Activated CD8-positive, alpha-beta T cell treated with anti-CD3 and anti-CD28 coated beads, Interleukin-2, amount 10 ng/mL, durations not matched to agents 7 days and 5 days (primary cell): ENCODE results near the gene CNTF. TPM values are rescaled to one million over a fixed set of nuclear protein-coding genes. Genes with fewer than 3 reads are reported as not detected.

Experiments
- ATAC-seq: fragments of 150-1000 bp; cut with Tn5 transposase; one replicate; pipeline ENCODE4 v1.10.0; 2021; ENCODE audit warnings: moderate library complexity
- CTCF ChIA-PET: fragments of 350-600 bp; sonication (Branson Sonifier 250); formaldehyde crosslinking; loops from one replicate; lab custom pipeline; 2021; ENCODE audit warnings: antibody characterized with exemption; lab: Charles Lee
- POLR2A ChIA-PET: fragments of 350-600 bp; sonication (Branson Sonifier 250); formaldehyde crosslinking; loops from one replicate; lab custom pipeline; 2021; ENCODE audit warnings: antibody characterized with exemption; lab: Charles Lee
- DNase-seq: peaks from one replicate; pipeline ENCODE4 v3.0.0-alpha.2; 2020
- H3K27ac Mint-ChIP-seq: one replicate; pipeline ENCODE4 v1.8.0; 2021; ENCODE audit warnings: mild to moderate bottlenecking, mixed read lengths
- H3K27me3 Mint-ChIP-seq: one replicate; pipeline ENCODE4 v1.8.0; 2021; ENCODE audit warnings: low read depth, mixed read lengths
- H3K36me3 Mint-ChIP-seq: one replicate; pipeline ENCODE4 v1.8.0; 2021; ENCODE audit warnings: low read depth, mixed read lengths
- H3K4me1 Mint-ChIP-seq: one replicate; pipeline ENCODE4 v1.8.0; 2021; ENCODE audit warnings: low read depth, mixed read lengths
- H3K4me3 Mint-ChIP-seq: one replicate; pipeline ENCODE4 v1.8.0; 2021; ENCODE audit warnings: mild to moderate bottlenecking, mixed read lengths
- H3K9me3 Mint-ChIP-seq: one replicate; pipeline ENCODE4 v1.8.0; 2022; ENCODE audit warnings: mixed read lengths; ENCODE audit not compliant: insufficient read depth
- total RNA-seq, 2 experiments: library from RNA; stranded (reverse); gene quantifications; one replicate each; pipeline ENCODE4 v1.2.3, GENCODE V29; 2021

The CNTF gene
- total RNA-seq, 2 experiments from 2014 or later: 2.8 to 4.2 TPM

DNA sequence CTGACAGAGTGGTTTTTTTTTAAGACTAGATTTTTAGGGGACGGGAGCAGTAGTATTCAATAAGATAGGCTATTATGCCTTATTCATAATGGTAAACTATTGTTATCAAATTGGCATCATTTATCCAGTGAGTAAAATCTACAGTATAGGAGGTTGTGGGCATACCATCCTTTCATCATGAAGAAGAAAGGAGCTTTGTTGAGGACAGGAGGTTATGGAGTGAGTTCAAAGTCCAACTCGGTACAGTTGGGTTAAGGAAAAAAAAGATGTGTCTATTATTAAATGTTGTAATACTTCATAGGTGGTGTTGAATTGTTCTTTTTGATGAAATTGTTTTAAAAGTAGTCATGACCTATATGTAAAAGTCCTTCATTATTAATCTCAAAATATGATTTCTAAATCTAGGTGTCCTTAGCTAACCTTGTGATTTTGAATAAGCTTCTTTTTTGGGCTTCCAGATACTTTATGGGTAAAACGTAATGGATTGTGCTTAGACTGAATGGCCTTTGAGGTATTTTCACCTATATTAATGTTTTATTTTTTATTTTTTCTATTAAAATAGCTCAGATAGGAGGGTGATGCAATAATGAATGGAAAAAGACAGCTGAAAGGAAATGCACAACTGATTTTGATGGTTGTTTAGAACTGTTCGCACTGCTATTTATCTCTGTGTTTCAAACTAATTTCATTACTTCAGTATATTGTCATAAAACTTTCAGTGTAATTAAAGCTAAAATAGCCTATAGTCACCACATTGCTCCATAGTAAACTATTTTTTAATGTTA, 15.3 kb upstream of the CNTF start:
- H3K27ac Mint-ChIP-seq: no peak overlapping the region
- peaks cover 48% of the 10 kb centered on the region for H3K4me1 Mint-ChIP-seq
- no peaks in the 10 kb centered on the region for H3K27me3 Mint-ChIP-seq
- H3K4me3 Mint-ChIP-seq: no peak overlapping the region
- DNase-seq: no peak
- POLR2A ChIA-PET: interaction anchor here (0.8 kb wide), 1 partner anchor 29 kb away, joined by 3 read pairs; no protein-coding TSS in a partner anchor
- CTCF ChIA-PET: interaction anchor here (1.2 to 2.7 kb wide), 4 partner anchors 9 to 40 kb away, joined by 4 to 12 read pairs (median 5); no protein-coding TSS in a partner anchor
- no peaks in the 10 kb centered on the region for H3K9me3 Mint-ChIP-seq
- peaks cover 67% of the 10 kb centered on the region for H3K36me3 Mint-ChIP-seq
- ATAC-seq: no peak

DNA sequence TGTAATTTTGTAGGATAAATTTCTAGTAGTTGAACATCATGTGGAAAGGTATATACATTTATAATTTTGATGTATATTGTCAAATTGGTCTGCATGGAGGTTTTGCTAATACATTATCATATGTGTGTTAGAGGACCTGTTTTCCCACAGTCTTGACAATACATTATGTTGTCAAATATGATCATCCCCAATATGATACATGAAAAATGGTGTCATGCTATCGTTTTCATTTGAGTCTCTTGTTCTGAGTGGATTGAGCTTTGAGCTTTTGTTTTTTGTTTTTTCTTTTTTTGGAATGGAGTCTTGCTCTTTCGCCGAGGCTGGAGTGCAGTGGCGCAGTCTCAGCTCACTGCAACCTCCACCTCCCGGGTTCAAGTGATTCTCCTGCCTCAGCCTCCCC, 14.1 kb upstream of the CNTF start:
- DNase-seq (no peak), ATAC-seq (no peak)
- H3K27me3 Mint-ChIP-seq: no peaks in the 10 kb centered on the region
- H3K9me3 Mint-ChIP-seq: no peaks in the 10 kb centered on the region
- POLR2A ChIA-PET: no interaction called here
- CTCF ChIA-PET: no interaction called here
- no peak overlapping the region for H3K27ac Mint-ChIP-seq
- no peak overlapping the region for H3K4me3 Mint-ChIP-seq
- H3K36me3 Mint-ChIP-seq: peaks cover 64% of the 10 kb centered on the region
- H3K4me1 Mint-ChIP-seq: peaks cover 43% of the 10 kb centered on the region

DNA sequence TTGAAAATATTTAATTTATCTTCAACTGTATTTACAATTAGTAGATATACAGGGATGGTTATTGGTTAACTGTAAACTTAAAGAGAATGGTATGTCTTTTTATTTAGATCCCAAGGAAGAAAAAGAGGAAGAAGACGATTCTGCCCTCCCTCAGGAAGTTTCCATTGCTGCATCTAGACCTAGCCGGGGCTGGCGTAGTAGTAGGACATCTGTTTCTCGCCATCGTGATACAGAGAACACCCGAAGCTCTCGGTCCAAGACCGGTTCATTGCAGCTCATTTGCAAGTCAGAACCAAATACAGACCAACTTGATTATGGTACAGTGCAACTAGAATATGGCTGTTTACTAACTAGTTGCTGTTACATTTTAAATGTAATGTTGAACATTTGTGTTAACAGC, 12.7 kb upstream of the CNTF start:
- no peak for ATAC-seq
- Mint-ChIP-seq H3K36me3 (peaks cover 62% of the 10 kb centered on the region), H3K4me3 (no peak overlapping the region), H3K27me3 (no peaks in the 10 kb centered on the region), H3K4me1 (peaks cover 33% of the 10 kb centered on the region), H3K27ac (no peak overlapping the region), H3K9me3 (no peaks in the 10 kb centered on the region)
- ChIA-PET CTCF (interaction anchor here (0.9 to 2.4 kb wide), 3 partner anchors 12 to 42 kb away, joined by 4 to 10 read pairs (median 7); no protein-coding TSS in a partner anchor), POLR2A (no interaction called here)
- no peak for DNase-seq

DNA sequence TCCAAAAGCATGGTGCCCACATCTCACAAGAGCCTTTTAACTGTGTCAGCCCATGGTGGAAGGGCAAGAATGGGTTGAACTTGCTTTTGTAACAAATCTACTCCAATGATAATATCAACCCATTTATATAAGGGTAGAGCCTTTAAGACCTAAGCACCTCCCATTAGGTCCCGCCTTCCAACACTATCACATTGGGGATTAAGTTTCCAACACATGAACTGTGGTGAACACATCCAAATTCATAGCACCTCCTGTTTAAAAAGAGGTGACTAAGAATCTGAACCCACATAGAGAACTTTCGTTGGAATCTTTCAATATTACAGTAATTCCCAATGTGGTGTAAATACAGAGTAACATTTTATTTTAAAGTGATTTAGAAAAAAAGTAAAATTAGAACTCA, 9.2 kb upstream of the CNTF start:
- ATAC-seq: no peak
- ChIA-PET CTCF (interaction anchor here (0.6 to 1.7 kb wide), 3 partner anchors 35 to 45 kb away, joined by 3 to 4 read pairs (median 4); no protein-coding TSS in a partner anchor), POLR2A (no interaction called here)
- Mint-ChIP-seq H3K36me3 (peaks cover 72% of the 10 kb centered on the region), H3K4me1 (peaks cover 10% of the 10 kb centered on the region), H3K27ac (no peak overlapping the region), H3K27me3 (no peaks in the 10 kb centered on the region), H3K9me3 (no peaks in the 10 kb centered on the region), H3K4me3 (no peak overlapping the region)
- no peak for DNase-seq

DNA sequence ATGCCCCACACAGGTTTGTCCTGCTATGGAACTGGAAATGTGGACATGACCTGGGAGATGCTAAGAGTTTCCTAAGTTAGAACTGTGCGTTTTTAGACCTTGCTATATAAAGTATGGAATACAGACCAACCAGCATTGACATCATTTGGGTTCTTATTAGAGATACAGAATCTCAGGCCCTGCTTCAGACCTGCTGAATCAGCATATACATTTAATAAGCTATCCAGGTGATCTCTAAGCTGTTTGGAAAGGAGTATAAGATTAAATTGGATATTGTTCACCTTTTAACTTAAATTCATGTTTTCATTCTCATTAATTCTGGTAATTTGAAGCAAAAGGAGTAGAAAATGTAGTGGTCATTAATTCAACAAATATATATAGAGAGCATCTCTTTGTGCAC, 6.9 kb upstream of the CNTF start:
- POLR2A ChIA-PET: no interaction called here
- H3K27me3 Mint-ChIP-seq: no peaks in the 10 kb centered on the region
- H3K4me3 Mint-ChIP-seq: no peak overlapping the region
- no peaks in the 10 kb centered on the region for H3K9me3 Mint-ChIP-seq
- DNase-seq (no peak), ATAC-seq (no peak)
- peaks cover 8% of the 10 kb centered on the region for H3K4me1 Mint-ChIP-seq
- H3K36me3 Mint-ChIP-seq: peaks cover 80% of the 10 kb centered on the region
- no peak overlapping the region for H3K27ac Mint-ChIP-seq
- CTCF ChIA-PET: no interaction called here

DNA sequence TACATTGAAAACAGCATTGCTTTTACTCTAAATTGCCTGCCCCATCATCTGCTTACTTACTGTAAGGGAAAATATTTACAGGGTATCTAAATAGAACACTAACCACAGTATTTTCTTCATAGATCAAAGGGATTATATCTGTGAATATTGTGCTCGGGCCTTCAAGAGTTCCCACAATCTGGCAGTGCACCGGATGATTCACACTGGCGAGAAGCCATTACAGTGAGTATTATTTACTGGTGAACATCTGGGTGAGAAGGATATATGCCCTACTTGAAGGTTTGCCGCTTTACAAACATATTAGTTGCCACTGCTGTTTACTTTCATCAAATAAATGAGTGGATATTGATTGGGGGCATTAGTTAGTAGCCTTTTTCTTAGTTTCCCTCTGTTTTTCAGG, 5.9 kb upstream of the CNTF start:
- POLR2A ChIA-PET: no interaction called here
- no peaks in the 10 kb centered on the region for H3K27me3 Mint-ChIP-seq
- H3K36me3 Mint-ChIP-seq: peaks cover 72% of the 10 kb centered on the region
- peaks cover 6% of the 10 kb centered on the region for H3K4me1 Mint-ChIP-seq
- ATAC-seq (no peak), DNase-seq (no peak)
- no peaks in the 10 kb centered on the region for H3K9me3 Mint-ChIP-seq
- CTCF ChIA-PET: interaction anchor here (1.9 kb wide), 1 partner anchor 36 kb away, joined by 4 read pairs; no protein-coding TSS in a partner anchor
- H3K4me3 Mint-ChIP-seq: no peak overlapping the region
- H3K27ac Mint-ChIP-seq: peak overlapping the region; percentile 12

- Mint-ChIP-seq H3K9me3 (no peaks in the 10 kb centered on the region), H3K27me3 (no peaks in the 10 kb centered on the region), H3K36me3 (peaks cover 72% of the 10 kb centered on the region), H3K4me1 (peaks cover 6% of the 10 kb centered on the region), H3K4me3 (no peak overlapping the region), H3K27ac (peak overlapping the region; percentile 37)
- ATAC-seq: no peak
- POLR2A ChIA-PET: no interaction called here
- DNase-seq: no peak
- CTCF ChIA-PET: interaction anchor here (0.7 to 2.3 kb wide), 9 partner anchors 11 to 170 kb away, joined by 3 to 19 read pairs (median 4); no protein-coding TSS in a partner anchor
These were observed 4.4 kb upstream of the CNTF start for GRCh38 chr11:58617976-58618557.

GRCh38 chr11:58621586-58622262, 741 bp upstream of the CNTF start:
- H3K4me3 Mint-ChIP-seq: no peak overlapping the region

GRCh38 chr11:58625086-58625485, 2.6 kb downstream of the CNTF start:
- H3K9me3 Mint-ChIP-seq: no peaks in the 10 kb centered on the region
- ChIA-PET CTCF (no interaction called here), POLR2A (interaction anchor here (0.5 kb wide), 1 partner anchor 976 kb away, joined by 3 read pairs; no protein-coding TSS in a partner anchor)
- H3K27ac Mint-ChIP-seq: no peak overlapping the region
- H3K36me3 Mint-ChIP-seq: peaks cover 43% of the 10 kb centered on the region
- DNase-seq (no peak), ATAC-seq (no peak)
- H3K4me3 Mint-ChIP-seq: no peak overlapping the region
- H3K27me3 Mint-ChIP-seq: no peaks in the 10 kb centered on the region
- H3K4me1 Mint-ChIP-seq: peaks cover 6% of the 10 kb centered on the region

More at GRCh38 chr11:58621586-58622262, 741 bp upstream of the CNTF start:
- peak overlapping the region; percentile 13 for H3K27ac Mint-ChIP-seq
- ATAC-seq (no peak), DNase-seq (no peak)
- POLR2A ChIA-PET: no interaction called here
- no peaks in the 10 kb centered on the region for H3K9me3 Mint-ChIP-seq
- H3K27me3 Mint-ChIP-seq: no peaks in the 10 kb centered on the region
- H3K36me3 Mint-ChIP-seq: peaks cover 67% of the 10 kb centered on the region
- CTCF ChIA-PET: interaction anchor here (1.0 to 1.6 kb wide), 4 partner anchors 8 to 18 kb away, joined by 3 to 13 read pairs (median 4); no protein-coding TSS in a partner anchor
- H3K4me1 Mint-ChIP-seq: peaks cover 6% of the 10 kb centered on the region

DNA sequence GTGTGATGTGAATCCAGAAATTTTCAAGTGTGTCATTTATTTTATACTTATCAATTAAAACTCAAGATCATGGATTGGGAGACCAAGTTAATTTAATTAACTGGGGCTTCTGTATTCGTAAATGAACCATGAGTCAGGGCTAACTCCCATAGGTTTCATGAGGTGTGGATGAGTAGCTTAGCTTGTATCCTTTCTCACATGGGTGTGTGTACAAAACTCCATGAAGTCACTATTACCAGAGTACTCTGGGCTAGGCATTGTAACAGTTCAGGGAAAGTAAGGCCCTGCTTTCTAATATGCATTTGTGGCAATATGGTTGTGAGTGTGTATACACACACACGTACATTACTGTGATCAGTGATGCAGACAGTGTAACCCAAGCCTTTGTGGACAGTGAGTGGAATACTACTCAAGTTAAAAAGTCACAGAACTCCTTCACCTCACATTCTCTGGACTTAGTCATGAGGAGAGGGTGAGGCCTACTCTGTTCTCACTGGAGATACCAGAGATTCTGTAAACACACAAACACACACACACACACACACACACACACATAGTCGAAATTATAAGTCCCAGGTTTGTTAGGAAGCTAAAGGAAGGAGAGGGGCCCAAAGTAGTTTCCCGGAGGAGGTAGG, 3.5 kb downstream of the CNTF start:
- ATAC-seq (no peak), DNase-seq (no peak)
- H3K27me3 Mint-ChIP-seq: no peaks in the 10 kb centered on the region
- H3K36me3 Mint-ChIP-seq: peaks cover 40% of the 10 kb centered on the region
- POLR2A ChIA-PET: no interaction called here
- H3K27ac Mint-ChIP-seq: no peak overlapping the region
- H3K4me3 Mint-ChIP-seq: no peak overlapping the region
- H3K4me1 Mint-ChIP-seq: peaks cover 2% of the 10 kb centered on the region
- CTCF ChIA-PET: interaction anchor here (1.4 kb wide), 1 partner anchor 26 kb away, joined by 4 read pairs; no protein-coding TSS in a partner anchor
- no peaks in the 10 kb centered on the region for H3K9me3 Mint-ChIP-seq

DNA sequence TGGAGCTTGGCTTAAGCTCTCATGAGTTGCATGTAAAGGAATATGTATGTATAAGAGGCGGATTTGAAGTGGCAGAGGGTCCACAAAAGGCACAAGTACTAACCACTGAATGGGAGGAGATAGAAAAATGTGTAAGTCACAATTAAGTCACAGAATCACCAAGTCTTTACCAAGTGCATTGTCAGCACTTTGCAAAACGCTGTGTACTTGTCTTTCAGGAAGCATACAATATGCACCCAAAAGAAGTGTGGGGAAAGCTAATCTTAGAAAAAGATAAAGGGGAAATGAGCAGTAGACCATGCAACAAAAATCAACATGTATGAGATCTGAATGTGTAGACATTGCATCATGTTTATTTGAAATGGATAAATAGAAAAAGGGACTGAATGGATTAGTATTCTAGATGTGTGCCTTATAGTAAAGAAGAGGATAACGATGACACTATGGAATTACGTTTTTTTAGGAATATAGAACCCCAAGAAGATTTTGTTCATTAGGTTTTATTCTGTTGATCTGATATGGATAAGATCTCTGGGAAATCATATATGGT, 4.5 kb downstream of the CNTF start:
- ATAC-seq: no peak
- POLR2A ChIA-PET: interaction anchor here (1.3 kb wide), 1 partner anchor 28 kb away, joined by 4 read pairs; no protein-coding TSS in a partner anchor

More for the DNA sequence above, 4.5 kb downstream of the CNTF start:
- CTCF ChIA-PET: interaction anchor here (1.4 to 3.7 kb wide), 2 partner anchors 28 to 50 kb away, joined by 4 to 35 read pairs; partner anchors contain the start of gene LPXN
- Mint-ChIP-seq H3K27me3 (no peaks in the 10 kb centered on the region), H3K4me1 (no peaks in the 10 kb centered on the region), H3K4me3 (no peak overlapping the region), H3K27ac (peak overlapping the region; percentile 17), H3K9me3 (no peaks in the 10 kb centered on the region), H3K36me3 (peaks cover 37% of the 10 kb centered on the region)
- DNase-seq: no peak
